ENCODE results near the gene POLR3B.
A peak's percentile ranks its signal among the peaks of the same experiment; 100 is the strongest.
"Not testable (repeated sequence)": the region's sequence is repeated elsewhere in the genome, so short reads cannot be mapped to it uniquely, and the experiment has no call there.

Gene POLR3B

DNA sequence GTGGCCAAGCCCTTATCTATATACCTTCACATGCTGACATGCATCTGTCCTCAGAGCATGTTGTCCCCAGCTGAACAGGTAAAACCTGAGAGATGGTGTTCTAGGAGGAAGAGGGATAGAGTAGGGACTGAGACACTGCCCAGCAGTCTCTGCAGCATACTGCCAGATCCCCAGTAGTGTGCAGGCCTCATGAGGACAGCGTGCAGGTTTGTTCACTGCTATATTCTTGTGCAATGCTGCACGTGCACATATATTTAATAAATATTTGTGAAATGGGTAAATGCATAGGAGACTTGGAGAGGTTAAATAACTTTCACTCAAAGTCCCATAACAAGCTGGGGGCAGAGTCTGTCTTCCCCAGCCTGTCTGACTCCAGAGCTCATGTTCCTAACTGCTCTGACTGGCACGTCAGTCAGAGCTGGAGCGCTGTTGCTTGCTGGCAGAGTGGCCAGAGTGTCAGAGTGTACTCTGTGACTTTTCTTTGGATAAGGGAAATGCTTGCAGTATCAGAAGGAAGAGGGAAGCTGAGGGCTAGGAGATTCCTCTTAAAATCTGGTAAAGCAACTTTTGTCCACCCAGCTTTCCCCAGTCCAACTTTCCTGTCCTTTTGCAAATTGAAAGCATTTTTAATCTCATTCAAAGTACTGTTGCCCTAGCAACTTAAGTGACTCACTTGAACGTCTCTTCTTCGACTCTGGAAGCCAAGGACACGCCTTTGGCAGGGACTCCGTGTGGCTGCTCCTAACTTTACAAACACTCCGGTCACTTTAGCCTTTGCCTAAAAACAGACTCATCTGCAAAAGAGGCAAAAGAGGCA is 14.9 kb upstream of the POLR3B start:
- DNase-seq (ENCODE audit: low read depth in 2 of 2): no peak

DNA sequence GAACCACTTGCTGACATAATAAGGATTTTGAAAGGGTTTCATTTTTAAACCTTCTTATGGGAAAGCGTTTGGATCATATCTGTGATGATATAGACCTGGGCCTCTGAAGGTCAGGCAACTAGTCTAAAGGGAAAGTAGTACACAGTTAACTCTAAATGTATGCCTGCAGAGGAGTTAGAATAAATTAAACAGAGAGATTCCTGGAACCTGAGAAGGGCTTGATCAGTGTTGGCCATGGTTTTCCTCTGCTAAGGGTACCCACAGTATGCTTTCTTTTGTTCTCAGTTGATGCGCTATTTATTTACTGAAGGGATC is 14.4 kb upstream of the POLR3B start:
- DNase-seq (ENCODE audit: low read depth in 2 of 2): no peak

DNA sequence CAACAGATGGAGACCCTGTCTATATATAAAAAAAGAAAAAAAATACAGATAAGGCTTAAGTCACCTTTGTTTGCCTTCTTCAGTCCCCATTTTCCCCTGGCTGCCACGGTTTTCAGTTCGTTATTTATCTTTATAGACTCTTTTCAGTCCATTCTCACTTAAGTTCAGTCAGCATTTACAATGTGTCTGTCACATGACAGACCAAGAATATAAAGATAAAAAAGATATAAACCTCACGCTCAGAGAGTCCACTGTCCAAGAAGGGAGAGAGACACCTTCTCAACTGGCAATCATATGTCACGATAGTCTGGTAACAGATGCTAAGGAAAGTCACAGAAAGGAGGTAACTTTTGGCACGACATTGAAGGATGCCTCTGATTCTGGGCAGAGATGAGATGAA is 13.4 kb upstream of the POLR3B start:
- no peak for DNase-seq (ENCODE audit: low read depth in 2 of 2)

DNA sequence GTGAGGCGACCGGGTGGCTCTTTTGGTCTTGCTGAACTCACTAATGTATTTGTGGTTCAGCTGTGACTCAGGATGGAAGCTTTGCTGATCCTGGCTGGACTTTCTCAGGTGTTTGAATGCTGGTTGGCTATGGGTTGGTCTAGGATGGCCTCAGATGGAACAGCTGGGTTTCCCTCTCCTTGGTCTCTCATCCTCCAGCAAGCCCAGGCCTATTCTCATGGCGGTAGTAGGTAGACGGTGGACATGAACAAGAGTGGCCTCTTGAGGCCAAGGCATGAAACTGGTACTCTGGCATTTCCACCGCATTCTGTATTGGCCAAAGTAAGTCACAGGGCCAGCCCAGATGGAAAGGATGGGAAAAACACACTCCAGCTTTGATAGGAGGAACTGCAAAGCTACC is 11.8 kb upstream of the POLR3B start:
- DNase-seq (ENCODE audit: low read depth in 2 of 2): no peak

DNA sequence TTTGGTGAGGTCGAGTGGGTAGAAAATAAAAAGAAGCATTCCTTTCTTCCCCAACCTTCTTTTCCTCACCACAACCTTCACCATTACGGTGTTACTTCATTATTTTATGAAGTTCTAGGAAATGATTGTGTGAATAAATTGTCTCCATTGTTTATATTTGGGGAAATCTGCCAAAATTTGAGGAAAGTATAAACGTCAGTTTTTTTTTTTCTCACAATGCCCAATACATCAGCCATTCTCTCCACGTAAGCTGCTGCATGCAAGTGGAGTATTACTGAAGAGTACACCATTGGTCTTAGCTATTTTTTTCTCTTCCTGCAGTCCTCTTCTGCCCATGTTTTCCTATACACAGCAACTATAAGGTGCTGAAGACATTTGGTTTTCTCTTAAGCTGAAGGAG is 9.1 kb upstream of the POLR3B start:
- no peak for DNase-seq (ENCODE audit: low read depth in 2 of 2)

DNA sequence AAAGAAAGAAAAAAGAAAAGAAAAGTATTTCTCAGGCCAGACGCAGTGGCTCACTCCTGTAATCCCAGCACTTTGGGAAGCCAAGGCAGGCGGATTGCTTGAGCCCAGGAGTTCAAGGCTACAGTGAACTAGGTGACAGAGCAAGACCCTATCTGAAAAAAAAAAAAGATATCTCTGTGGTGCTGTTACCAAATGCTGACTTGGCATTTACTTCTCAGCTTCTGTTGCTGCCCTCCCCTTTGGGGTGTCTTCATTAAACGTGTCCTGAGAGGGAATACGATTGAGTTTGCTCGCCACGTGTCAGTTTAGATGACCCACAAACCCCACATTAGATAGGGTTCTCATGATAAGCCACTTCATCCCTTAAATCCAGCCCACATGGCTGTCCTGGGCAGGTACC is 4.4 kb upstream of the POLR3B start:
- no peak for DNase-seq (ENCODE audit: low read depth in 2 of 2)

DNA sequence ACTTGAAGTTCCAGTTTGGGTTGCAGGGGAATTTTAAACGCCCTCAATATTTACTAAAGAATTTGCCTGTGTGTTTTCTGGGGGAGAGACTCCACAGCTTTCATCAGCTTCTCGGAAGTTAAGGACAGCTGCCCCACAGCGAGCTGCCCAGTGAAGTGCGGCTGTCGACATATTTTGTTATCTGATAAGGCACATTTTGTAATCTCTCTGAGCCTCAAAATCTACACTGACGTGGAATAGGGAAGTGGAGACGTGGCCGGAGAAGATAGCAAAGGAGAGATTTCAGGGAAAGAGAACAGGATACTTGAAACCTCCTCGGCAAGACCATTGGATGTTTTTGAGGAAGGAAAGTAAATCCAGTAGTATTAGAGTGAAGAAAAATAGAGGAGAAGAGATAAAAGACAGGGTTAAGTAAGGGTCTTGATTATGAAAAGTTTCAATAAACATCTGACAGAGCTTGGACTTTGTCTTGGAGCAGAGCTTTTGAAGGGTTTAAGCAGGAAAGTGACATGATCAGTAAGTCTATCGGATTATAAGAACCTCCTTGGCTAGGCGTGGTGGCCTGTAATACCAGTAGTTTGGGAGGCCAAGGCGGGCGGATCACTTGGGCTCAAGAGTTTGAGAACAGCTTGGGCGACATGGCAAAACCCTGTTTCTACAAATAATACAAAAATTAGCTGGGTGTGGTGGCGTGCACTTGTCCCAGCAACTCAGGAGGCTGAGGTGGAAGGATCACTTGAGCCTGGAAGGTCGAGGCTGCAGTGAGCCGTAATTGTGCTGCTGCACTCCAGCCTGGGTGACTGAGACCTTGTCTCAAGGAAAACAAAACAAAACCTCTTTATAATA is 1.1 kb downstream of the POLR3B start:
- DNase-seq (ENCODE audit: low read depth in 2 of 2): no peak

DNA sequence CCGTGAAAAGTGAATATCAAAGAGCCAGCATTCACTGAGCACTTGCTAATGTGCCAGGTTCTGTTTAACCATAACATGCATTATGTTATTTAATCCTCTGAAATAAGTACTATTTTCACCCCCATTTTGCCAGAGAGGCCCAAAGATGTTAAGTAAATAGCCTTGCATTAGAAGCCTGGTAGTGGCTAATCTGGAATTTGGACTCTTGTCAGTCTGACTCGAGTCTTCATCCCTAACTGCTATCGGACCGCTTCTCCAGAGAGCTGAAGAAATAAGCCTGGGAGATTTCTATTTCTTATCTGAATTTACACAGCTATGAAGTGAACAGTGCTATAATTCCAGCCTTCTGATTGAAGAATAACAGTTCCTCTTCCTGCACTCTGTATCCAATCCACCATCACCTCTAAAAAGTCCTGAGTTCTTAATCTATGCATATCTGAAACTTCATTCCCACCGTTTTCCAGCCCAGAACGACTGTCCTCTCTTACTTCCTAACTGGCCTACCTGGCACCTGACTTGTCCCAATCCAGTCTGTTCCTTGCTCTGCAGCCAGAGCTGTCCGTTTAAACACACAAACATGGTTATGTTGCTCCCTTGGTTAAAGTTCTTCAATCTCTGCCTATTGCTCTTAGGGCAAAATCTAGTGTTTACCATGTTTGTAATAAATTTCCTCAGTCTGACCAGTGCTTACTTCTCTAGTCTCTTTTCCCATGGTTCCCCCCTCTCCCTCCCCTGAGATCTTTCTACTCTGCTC is 2.3 kb downstream of the POLR3B start:
- DNase-seq (ENCODE audit: low read depth in 2 of 2): no peak

DNA sequence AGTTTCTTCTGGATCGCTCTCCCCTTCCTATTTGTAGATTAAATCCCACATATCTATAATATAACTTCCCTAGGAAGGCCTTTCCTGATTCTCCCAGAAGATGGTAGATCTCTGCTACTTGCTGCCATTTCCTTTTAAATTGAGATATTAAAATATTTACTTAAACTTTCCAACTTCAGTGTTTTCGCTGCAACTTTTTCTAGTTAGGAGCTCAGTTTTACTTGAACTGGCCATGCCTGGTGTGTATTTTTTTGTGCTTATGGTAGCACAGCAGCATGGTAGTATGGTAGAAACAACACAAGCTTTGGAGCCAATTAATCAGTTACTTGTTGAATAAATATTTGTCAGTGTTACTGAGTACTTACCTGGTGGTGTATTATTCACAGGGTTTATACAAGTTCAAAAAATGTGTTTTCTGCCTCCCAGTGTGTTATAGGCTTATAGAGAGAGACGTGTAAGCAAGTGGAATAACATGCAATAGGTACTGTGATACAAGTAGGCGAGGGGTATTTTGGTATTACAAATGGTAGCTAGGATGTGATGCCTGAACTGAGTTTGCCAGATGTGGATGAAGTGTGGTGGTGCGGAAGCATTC is 2.9 kb downstream of the POLR3B start:
- no peak for DNase-seq (ENCODE audit: low read depth in 2 of 2)

DNA sequence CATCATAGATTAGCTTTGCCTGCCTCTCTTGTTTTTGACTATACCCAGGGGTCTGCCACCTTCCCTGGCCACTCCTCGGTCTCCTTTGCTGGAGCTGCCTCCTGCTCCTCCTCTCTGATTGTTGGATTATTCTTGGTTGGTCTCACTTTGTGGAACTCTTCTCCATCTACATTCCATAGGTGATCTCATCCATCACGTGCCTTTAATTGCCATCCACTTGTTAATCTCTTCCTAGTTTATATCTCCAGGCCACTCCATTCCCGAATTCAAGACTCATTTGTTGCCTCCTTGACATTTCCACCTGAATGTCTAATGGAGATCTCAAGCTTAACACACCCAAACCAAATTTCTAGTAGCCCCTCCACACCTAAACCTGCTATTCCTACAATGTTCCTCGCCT is 5.4 kb downstream of the POLR3B start:
- no peak for DNase-seq (ENCODE audit: low read depth in 2 of 2)

DNA sequence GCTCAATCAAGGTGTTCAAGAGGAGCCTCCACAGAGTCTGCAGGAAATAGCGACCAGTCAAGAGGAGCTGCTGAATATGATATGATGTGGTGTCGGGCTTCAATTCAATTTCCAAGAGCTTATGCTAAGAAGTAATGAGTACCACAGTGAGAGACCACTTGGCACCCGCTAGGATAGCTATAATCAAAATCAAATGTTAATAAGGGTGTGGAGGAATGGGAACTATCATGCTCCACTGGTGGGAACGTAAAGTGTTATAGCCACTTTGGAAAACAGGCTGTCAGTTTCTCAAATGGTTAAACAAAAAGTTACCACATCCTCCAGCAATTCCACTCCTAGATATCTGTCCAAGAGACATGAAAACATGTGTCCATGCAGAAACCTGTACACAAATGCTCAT is 6.7 kb downstream of the POLR3B start:
- no peak for DNase-seq (ENCODE audit: low read depth in 2 of 2)

DNA sequence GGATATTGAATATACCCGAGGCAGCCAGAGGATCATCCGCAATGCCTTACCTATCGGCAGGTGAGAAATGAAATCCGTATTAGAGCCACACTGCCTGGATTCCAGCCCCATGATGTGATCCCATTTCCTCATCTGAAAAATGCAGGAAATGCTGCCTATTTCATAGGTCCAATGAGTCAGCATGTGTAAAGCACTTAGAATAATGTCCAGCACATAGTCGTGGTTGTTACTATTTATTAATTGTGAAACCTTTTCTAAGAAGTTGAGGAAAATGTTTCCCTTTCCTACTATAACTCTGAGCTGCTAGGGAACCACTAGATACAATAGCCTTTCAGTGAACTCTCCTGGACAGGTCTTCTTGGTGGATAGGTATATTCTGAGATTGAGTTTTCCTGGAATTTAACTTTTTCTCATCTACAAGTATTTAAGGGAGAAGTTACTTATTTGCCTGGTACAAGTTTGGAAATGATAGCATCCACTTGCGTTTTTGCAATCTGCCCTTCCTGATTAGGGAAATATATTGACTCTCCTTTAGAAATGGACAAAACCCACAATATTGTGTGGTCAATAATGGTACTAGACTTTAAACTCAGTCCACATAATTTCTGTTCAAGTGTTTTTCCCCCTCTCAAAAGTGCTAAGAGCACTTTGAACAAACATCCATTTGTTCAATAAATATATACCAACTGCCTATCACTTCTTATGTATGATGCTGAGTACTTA is 12.2 kb downstream of the POLR3B start:
- DNase-seq (ENCODE audit: low read depth in 2 of 2): peak in 1 of 2 experiments; percentile 40

DNA sequence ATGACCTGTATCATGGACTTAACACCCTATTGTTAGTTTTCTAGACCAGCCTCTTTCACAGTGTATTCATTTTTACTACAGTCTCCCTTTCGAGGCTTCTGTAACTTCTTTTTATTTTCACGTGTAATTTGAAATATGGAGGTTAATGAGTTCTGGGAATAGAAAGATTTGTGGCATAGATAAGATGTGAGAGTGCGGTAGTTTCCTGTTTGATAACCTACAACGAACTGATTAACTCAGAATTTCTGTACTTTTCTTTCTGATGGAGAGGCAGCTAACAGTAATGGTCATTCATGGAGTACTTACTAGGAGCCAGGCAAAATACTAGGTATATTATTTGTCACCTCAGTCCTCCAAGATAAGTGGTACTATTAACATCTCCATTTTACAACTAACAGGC is 21.2 kb downstream of the POLR3B start:
- no peak for DNase-seq (ENCODE audit: low read depth in 2 of 2)

DNA sequence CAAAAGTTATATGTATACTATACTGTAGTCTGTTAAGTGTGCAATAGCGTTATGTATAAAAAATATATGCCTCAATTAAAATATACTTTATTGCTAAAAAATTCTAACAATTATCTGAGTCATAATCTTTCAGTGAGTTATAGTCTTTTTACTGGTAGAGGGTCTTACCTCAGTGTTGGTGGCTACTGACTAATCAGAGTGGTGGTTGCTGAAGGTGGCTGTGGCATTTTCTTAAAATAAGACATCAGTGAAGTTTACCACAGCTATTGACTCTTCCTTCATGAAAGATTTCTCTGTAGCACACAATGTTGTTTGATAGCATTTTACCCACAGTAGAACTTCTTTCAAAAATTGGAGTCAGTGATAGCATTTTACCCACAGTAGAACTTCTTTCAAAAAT is 23.4 kb downstream of the POLR3B start:
- no peak for DNase-seq (ENCODE audit: low read depth in 2 of 2)

DNA sequence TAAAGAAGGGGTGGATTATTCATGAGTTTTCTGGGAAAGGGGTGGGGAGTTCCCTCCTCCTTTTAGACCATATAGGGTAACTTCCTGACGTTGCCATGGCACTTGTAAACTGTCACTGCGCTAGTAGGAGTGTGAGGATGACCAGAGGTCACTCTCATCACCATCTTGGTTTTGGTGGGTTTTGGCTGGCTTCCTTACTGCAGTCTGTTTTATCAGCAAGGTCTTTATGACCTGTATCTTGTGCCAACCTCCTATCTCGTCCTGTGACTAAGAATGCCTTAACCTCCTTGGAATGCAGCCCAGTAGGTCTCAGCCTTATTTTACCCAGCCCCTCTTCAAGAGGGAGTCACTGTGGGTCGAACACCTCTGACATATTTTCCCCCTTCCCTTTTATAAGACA is 24.3 kb downstream of the POLR3B start:
- not testable (repeated sequence) for DNase-seq (ENCODE audit: low read depth in 2 of 2)

DNA sequence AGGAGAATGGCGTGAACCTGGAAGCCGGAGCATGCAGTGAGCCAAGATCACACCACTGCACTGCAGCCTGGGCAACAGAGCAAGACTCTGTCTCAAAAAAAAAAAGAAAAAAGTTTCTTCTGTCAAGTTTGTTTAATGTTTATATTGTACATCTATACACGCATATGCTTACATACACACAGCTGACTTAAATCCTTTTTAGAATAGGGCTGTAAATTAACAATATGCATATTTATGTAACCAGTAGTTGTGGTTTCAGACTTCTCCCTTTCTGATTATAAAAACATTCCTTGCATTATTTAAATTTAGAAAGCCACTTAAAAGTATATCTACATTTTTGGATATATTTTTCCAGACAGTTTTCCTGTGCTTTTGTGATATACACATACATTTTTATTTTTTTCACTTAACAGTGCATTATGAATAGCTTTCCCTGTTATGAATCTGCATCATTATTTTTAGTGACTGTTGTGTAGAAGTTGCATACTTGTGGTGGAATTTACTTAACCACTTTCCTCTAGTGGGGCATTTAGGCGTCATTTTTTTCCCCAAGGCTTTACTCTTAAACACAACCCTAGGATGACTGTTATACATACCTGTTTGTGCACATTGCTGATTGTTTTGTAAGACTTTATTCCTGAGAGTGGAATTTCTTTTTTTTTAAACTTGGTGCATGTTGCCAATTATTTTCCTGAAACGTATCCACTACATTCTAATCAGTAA is 29.4 kb downstream of the POLR3B start:
- DNase-seq (ENCODE audit: low read depth in 2 of 2): peak; percentile 55 to 61

DNA sequence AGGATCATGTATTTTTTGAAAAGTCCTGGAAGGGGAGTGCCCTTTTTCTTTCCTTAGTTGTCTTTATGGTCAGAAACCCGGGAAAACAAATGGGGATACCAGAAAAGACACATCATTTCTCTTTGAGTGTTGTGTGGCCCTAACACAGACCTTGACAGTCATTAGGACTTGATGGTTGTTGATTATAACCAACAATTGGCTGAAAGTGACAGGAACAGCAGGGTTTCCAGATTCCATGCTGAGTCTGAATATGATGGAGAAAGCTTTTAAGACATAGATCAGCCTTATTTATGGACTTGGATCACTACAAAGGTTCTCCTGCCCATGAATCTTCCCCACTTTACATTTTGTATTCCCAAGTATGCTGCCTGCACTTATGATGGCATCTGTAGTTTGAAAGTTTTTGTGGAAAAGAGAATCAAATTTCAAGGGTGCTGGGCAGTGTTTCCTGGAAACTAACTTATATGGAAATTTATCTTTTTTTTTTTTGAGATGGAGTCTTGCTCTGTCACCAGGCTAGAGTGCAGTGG is 30.4 kb downstream of the POLR3B start:
- no peak for DNase-seq (ENCODE audit: low read depth in 2 of 2)

DNA sequence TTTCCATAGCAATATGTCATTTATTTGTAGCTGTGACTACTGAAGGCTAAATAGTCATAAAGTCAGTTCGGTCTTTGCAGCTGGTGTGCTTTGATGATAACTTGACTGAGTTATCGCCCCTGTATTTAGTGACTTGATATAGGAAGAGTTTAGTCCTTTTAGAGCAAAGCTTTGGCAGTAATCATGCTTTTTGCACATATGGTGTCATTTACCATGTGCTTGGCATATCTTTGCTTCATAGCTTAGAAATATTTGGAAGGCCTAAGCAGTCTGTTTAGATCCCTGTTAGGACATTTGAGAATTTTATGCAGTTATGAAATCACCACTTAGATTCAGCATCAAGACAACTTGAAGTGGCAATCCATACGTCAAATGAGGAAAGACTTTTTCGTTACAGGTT is 31.6 kb downstream of the POLR3B start:
- DNase-seq (ENCODE audit: low read depth in 2 of 2): no peak

DNA sequence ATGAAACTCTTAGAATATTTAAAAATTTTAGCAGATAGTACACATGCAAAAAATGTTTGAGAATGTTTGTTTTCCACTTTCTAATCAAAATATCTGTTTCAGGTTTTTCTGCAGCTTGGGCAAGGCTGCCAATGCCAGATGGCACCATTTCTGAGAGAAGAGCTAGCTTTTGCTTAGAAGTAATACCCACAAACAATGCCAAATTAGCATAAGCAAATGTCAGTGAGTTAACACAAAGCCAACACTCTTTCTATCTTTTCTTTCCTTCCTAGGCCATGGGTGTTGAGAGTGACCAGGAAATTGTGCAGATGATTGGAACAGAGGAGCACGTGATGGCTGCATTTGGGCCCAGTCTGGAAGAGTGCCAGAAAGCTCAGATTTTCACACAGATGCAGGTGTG is 35.2 kb downstream of the POLR3B start:
- DNase-seq (ENCODE audit: low read depth in 2 of 2): no peak

DNA sequence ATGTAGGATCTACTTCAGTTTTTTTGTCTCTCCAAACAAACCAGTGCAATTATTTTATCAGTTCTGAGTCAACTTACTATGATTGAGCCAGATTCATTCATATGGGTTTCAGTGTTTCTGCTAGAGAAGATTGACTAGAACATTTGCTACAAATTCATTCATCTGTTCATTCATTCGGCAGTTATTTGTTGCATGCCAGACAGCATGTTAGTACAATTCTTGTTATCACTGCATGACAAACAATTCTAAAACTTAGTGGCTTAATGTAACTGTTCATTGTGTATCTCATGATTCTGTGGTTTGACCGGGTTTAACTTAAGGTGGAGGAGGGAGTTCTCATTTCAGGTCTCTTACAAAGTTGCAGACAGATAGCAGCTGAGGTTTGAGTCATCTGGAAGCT is 52.3 kb downstream of the POLR3B start:
- DNase-seq (ENCODE audit: low read depth in 2 of 2): no peak

DNA sequence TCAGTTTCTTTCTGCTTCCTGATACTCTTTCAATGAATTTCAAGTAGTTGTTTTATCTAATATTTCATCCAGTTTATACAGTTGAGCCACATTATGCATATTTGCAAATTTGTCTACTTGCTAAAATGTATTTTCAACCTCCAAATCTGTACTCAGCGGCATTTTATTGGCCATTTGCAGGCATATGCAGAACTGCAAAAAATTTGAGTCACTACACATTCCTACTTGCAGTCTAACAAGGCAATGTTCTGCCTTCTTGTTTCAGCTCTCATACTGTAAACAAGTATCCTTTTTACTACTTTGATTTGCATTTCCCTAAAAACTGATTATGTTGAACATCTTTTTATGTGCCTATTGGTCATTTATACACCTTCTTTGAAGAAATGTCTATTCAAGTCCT is 55.0 kb downstream of the POLR3B start:
- no peak for DNase-seq (ENCODE audit: low read depth in 2 of 2)
